GM19438 (cell line): ENCODE data around the gene NT5DC2.

ENCODE experiments used
- ATAC-seq: cut with Tn5 transposase; IDR thresholded peaks from one replicate; pipeline ENCODE4 v1.9.1; 2021; ENCODE audit warnings: low read depth; ENCODE audit not compliant: unreplicated experiment

Gene NT5DC2

GRCh38 chr3:52512727-52513126 is 20.9 kb downstream of the NT5DC2 start:
- no peak for ATAC-seq

DNA sequence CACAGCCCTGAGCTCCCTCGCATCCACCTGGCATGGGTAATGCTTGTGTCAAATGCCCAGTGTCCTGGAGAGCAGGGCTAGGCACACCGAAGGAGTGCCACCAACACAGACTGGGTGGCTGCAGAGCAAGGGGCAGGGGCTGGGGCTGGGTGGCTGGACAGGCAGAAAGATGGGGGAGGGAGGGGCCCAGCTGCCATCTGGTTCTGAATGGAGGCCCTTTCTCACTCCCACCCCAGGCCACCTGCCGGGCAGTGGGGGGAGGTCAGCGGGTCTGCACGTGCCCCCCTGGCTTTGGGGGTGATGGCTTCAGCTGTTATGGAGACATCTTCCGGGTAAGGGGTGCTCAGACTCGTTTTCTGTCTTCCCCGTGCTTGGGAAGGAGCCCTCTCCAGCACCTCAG is 21.6 kb downstream of the NT5DC2 start:
- no peak for ATAC-seq

- no peak for ATAC-seq
Measured at GRCh38 chr3:52511509-52511908, 22.1 kb downstream of the NT5DC2 start.

DNA sequence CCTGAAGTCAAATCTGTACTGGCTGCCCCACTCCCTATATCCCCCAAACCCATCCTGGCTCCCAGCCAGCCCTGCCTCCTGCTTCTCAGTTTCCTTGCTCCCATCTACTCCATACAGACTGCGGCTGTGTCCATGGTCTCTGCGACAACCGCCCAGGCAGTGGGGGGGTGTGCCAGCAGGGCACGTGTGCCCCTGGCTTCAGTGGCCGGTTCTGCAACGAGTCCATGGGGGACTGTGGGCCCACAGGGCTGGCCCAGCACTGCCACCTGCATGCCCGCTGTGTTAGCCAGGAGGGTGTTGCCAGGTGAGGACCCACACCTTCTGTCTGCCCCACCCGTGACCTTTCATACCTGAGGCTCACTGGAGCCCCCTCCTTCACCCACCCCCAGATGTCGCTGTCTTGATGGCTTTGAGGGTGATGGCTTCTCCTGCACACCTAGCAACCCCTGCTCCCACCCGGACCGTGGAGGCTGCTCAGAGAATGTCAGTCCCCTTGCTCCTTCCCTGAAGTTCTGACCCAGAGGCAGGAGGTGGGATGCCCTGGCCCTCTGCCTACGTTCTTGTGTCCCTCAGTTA is 23.8 kb downstream of the NT5DC2 start:
- ATAC-seq, result no peak

DNA sequence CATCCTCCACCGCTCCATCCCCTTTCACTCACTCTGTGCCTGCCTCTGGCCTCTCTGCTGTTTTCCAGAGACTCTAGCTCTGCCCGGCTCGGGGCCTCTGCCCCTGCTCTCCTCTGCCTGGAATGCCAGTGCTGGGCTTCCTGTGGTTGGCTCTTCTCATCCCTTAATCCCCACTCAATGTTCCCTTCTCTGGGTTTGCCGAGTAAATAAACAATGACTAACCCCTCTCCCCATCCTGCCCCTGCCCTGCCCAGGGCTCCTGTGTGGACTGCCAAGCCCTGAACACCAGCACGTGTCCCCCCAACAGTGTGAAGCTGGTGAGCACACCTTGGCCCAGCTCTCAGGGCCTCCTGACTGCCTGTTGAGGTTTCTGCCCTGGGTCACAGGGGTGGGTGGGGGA is 26.3 kb downstream of the NT5DC2 start:
- ATAC-seq, result no peak

GRCh38 chr3:52506266-52506966 is 27.2 kb downstream of the NT5DC2 start:
- ATAC-seq, result no peak

DNA sequence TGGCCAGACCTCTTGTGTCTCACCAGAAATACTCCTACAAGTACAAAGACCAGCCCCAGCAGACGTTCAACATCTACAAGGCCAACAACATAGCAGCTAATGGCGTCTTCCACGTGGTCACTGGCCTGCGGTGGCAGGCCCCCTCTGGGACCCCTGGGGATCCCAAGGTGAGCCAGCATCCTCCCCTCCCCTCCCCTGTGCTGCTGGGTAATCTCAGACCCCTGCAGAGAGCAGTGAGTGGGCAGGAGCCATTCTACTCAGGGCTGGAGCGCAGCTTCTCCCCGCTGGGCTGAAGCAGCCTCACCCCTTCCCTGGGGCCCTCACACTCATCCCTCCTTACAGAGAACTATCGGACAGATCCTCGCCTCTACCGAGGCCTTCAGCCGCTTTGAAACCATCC is 28.7 kb downstream of the NT5DC2 start:
- no peak for ATAC-seq

DNA sequence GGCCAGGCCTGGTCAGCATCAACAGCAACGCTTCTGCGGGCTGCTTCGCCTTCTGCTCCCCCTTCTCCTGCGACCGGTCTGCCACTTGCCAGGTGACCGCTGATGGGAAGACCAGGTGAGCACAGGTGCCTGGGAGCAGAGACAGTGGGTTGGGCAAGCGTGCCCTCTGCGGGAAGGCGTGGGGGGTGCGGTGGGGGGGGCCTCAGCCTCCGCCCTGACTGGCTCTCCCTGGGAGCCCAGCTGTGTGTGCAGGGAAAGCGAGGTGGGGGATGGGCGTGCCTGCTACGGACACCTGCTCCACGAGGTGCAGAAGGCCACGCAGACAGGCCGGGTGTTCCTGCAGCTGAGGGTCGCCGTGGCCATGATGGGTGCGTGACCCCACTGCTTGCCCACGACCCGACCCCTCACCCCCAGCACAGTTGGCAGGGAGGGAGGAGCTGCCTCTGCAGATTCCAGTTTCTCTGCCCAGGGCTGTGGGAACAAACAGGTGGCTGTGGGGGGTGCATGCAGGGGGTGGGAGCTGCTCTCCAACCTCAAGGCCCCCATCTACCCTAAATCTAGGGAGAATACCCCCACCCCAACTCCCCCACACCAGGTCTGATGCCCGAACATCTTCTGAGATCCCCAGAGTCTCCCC is 29.8 kb downstream of the NT5DC2 start:
- no peak for ATAC-seq

- no peak for ATAC-seq
Measured at GRCh38 chr3:52502808-52503350, 30.8 kb downstream of the NT5DC2 start.

DNA sequence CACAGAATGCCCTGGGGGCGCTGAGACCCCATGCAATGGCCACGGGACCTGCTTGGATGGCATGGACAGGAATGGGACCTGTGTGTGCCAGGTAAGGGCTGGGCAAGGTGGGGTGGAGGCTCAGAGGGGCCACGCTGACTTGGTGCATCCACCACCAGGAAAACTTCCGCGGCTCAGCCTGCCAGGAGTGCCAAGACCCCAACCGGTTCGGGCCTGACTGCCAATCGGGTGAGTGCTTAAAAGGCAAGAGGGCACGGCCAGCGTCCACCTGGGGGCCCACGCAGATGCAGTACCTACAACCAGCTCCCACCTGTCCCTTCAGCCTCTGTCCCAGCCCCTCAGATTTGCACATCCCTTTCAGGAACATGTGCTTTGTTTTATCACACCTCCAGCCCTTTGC is 31.7 kb downstream of the NT5DC2 start:
- ATAC-seq, result no peak

GRCh38 chr3:52501046-52501445 is 32.6 kb downstream of the NT5DC2 start:
- ATAC-seq, result no peak

DNA sequence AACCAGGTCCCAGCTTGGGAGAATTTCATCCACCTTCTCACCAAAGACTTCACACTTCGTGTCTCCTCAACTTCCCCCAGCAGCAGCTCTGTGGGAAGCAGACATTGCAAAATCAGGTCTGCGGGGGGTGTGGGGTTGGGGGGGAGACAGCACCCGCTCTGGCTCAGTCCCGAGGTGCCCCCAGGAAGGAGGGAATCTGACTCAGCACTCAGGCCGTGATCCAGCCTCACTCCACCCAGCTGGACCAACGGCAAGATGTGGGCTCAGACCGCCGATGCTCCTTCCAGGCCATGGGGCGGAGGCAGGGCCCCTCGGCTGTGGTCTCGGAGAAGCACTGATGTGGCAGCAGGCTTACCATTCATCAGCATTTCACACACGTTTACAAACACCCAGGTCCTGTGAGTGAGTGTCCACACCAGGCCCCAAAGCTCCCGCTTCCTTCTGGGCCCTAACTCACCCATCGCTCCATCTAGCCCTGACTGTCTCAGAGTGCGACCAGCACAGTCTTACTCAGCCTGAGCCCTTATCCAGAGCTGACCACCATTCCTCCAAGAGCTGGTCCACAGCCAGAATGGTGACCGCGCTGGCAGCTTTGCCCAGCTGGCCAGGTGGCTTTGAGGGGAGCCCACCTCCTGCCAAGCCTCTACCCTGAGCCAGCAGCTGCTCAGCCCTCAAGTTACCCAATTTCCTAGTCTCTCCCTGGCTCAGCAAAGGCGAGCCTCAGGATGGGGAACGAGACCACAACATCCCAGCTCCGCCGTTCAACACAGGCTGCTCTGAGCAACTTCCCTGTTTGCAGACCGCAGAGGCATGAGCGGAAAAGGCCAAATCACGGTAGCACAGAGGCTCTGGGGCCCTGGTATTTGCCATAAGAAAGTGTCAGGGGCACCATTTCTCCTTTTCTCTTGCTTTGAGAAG is 35.3 kb downstream of the NT5DC2 start:
- ATAC-seq, result no peak

- no peak for ATAC-seq
Measured at GRCh38 chr3:52495777-52496602, 37.7 kb downstream of the NT5DC2 start.

DNA sequence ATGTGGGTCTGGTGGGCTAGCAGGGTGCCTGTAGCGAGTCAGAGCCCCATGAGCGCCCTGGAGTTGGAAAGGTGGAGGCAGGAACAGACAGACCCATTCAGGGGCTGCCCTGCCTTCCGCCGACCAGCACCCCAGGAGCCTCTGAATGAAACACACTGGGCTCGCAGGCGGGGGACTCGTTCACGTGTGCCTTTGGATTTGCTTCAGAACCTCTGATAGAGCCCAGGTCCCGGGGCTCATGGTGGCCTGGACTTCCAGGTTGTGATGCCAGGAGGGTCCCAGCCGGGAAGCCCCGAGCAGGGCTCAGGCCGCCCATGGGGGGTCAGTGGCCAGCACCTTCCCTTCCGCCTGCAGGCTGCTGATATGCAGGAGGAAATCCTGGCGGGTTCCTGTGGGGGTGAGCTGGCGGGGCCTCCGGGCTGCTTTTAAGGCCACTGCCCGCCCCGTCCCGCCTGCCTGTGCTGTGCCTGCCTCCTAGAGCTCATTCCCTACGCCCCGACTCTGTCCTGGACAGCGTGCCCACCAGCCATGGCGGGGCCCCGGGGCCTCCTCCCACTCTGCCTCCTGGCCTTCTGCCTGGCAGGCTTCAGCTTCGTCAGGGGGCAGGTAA is 38.7 kb downstream of the NT5DC2 start, which contains the start of gene STAB1:
Gene STAB1 (plus strand): TSS at position 453 of the 610 bp plus-strand sequence. CDS start 76 bp downstream, at position 529.
- no peak for ATAC-seq

DNA sequence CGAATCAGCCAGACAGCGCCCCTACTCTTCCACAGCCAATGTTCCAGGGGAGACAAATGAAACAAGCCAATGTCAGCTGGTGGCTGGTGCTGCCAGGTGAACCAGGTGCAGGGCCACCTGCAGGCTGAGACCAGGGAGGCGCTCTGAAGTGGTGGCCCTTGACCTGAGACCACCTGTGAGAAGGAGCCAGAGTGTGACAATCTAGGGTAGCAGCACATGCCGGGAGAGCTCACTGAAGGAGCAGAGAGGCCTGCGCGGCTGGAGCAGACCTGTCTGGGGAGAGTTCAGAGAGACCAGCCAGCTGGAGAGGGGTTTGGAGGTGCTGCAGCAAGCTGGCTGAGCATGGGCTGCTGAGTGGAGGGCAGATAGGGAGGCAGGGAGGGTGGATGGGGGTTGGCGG is 39.2 kb downstream of the NT5DC2 start:
- ATAC-seq, result no peak

DNA sequence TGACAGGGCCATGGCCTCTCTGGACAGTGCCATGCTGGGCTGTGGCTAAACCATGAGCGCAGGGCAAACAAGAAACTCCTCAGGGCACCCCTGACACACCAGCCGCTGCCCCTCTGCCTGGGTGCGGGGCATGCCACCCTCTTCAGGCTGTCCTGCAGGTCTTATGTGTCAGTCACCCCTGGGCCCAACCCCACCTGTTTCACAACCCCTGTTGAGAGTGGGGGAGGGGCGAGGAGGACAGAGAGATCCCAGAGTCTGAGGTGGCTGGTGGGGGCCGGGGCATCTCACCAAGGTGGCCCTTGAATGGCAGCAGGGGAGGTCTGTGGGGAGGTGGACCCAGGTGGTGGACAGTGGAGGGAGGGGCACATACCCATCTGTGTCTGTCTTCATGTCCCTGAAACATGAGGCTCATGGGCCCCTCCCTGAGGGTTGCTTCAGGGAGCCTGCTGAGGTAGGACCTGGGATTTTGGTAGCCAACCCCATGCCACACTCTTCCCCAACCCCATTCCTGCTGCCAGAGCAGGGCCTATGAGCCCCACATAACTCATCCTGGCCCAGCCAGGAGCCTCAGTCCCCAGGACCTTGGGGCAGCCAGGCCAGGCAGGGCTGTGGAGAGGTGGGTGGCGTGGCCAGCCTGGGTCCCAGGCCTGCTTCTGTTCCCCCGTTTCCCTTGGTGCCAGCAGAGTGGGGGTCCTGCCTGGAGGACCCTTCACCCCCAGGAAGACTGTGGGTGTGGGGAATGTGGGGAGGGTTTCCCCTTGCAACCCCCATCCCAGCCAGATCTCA is 40.2 kb downstream of the NT5DC2 start:
- ATAC-seq, result no peak

DNA sequence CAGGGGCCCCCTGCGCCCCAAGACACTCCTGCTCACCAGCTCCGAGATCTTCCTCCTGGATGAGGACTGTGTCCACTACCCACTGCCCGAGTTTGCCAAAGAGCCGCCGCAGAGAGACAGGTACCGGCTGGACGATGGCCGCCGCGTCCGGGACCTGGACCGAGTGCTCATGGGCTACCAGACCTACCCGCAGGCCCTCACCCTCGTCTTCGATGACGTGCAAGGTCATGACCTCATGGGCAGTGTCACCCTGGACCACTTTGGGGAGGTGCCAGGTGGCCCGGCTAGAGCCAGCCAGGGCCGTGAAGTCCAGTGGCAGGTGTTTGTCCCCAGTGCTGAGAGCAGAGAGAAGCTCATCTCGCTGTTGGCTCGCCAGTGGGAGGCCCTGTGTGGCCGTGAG is 41.6 kb downstream of the NT5DC2 start:
- no peak for ATAC-seq

DNA sequence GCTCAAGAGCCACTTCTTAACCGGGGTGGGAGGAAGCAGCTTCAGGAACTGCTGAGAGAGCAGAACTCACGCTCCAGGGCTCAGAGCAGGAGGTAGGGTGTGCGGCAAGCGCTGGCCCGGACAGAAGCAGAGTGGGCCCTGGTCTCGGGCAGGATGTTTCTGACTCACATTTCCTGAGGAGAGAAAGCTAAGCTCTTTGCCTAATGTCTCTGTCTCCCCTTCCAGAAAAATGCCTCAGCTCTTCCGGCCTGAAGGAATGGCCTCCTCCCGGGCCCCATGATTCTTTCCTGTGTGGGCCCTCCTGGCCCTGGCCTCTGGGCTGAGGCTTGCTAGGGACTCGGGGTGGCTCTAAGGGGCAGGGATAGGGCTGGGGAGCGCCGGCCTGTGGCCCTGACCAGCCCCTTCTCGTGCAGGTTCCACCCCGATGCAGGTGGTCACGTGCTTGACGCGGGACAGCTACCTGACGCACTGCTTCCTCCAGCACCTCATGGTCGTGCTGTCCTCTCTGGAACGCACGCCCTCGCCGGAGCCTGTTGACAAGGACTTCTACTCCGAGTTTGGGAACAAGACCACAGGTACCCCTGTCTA is 42.6 kb downstream of the NT5DC2 start:
- no peak for ATAC-seq
